Stimulated activated CD4-positive, alpha-beta T cell treated with anti-CD3 and anti-CD28 coated beads, Interleukin-1b, Interleukin-23, amount 100 ng/mL, for 4 hours (primary cell): Measurements from ENCODE around the gene OR10J5.
"Not testable (repeated sequence)": the region's sequence is repeated elsewhere in the genome, so short reads cannot be mapped to it uniquely, and the experiment has no call there.

Experiments used
- DNase-seq, 2 donors: peaks; one replicate each; pipeline ENCODE4 v3.0.0-alpha.2; 2020; ENCODE audit warnings: low read depth in 2 of 2

Gene OR10J5

GRCh38 chr1:159535907-159536306 lies at the start of gene OR10J5:
TSS of gene OR10J5 (minus strand) at chr1:159536007. CDS start at chr1:159536007, 0 bp downstream.
- no peak for DNase-seq

- DNase-seq = no peak
Observed at GRCh38 chr1:159584536-159584935, 48.7 kb upstream of the OR10J5 start.

- no peak for DNase-seq
Observed at GRCh38 chr1:159581422-159581821, 45.6 kb upstream of the OR10J5 start.

GRCh38 chr1:159580340-159580739 lies 44.5 kb upstream of the OR10J5 start:
- no peak for DNase-seq

- no peak for DNase-seq
Observed at GRCh38 chr1:159577446-159577845, 41.6 kb upstream of the OR10J5 start.

- DNase-seq = no peak
Observed at GRCh38 chr1:159562680-159563079, 26.9 kb upstream of the OR10J5 start.

- DNase-seq = no peak
Observed at GRCh38 chr1:159561497-159561896, 25.7 kb upstream of the OR10J5 start.

GRCh38 chr1:159560599-159560998 lies 24.8 kb upstream of the OR10J5 start:
- no peak for DNase-seq

GRCh38 chr1:159556931-159557369 lies 21.1 kb upstream of the OR10J5 start:
- DNase-seq = no peak

- DNase-seq = no peak
Observed at GRCh38 chr1:159554696-159555095, 18.9 kb upstream of the OR10J5 start.

GRCh38 chr1:159554261-159554660 lies 18.5 kb upstream of the OR10J5 start:
- no peak for DNase-seq

- no peak for DNase-seq
Observed at GRCh38 chr1:159548126-159548525, 12.3 kb upstream of the OR10J5 start.

- no peak for DNase-seq
Observed at GRCh38 chr1:159532922-159533321, 2.9 kb downstream of the OR10J5 start.

GRCh38 chr1:159524792-159525191 lies 11.0 kb downstream of the OR10J5 start:
- DNase-seq = not testable (repeated sequence)

- DNase-seq = no peak
Observed at GRCh38 chr1:159510229-159510541, 25.6 kb downstream of the OR10J5 start.

GRCh38 chr1:159509440-159510228 lies 26.2 kb downstream of the OR10J5 start:
- no peak for DNase-seq

- no peak for DNase-seq
Observed at GRCh38 chr1:159508951-159509350, 26.9 kb downstream of the OR10J5 start.

- DNase-seq = no peak
Observed at GRCh38 chr1:159505676-159506075, 30.1 kb downstream of the OR10J5 start.

- no peak for DNase-seq
Observed at GRCh38 chr1:159501082-159501481, 34.7 kb downstream of the OR10J5 start.

GRCh38 chr1:159494513-159495210 lies 41.1 kb downstream of the OR10J5 start:
- not testable (repeated sequence) for DNase-seq

- DNase-seq = no peak
Observed at GRCh38 chr1:159493354-159493753, 42.5 kb downstream of the OR10J5 start.

- DNase-seq = no peak
Observed at GRCh38 chr1:159492575-159493323, 43.1 kb downstream of the OR10J5 start.
